ENCODE data around the gene TMEM170A.

TMEM170A gene

DNA sequence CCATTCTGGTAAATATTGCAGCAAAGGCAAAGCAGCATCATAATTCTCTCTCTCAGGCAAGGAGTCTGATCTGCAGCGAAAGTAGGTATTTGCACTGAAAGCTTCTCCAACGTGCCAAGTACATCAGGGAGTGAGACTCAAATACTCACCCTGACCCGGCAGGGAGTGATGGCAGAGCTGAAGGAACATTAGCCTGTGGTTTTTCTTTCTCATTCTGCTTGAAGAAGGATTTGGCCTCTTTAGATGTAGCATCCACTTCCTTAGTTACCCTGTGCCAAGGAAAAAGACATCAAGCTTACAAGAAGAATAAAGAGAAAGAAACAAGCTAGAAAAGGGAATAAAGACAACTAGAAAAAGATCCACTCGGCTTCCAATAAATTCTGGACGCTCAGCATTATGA, 69.5 kb downstream of the TMEM170A start:
- DNase-seq: no peak

Data from bone marrow (tissue), 2 donors.